ENCODE measurements around the gene ADGRE1.
A peak's percentile ranks its signal among the peaks of the same experiment; 100 is the strongest.

Gene ADGRE1

DNA sequence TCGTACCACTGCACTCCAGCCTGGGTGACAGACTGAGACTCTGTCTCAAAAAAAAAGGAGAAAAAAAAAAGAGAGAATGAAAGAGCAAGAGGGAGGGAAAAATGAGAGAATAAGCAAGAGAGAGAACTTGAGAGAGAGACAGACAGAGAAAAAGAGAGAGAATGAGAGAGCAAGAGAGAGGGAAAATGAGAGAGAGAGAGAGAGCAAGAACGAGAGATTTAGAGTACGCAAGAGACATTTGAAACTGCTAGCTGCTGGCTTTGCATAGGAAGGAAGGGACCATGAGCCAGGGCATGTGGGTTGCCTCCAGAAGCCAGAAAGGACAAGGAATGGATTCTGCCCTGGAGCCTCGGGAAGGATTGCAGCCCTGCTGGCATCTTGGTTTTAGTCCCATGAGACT lies 9.6 kb upstream of the ADGRE1 start:
- no peak for DNase-seq (ENCODE audit: low spot score)

DNA sequence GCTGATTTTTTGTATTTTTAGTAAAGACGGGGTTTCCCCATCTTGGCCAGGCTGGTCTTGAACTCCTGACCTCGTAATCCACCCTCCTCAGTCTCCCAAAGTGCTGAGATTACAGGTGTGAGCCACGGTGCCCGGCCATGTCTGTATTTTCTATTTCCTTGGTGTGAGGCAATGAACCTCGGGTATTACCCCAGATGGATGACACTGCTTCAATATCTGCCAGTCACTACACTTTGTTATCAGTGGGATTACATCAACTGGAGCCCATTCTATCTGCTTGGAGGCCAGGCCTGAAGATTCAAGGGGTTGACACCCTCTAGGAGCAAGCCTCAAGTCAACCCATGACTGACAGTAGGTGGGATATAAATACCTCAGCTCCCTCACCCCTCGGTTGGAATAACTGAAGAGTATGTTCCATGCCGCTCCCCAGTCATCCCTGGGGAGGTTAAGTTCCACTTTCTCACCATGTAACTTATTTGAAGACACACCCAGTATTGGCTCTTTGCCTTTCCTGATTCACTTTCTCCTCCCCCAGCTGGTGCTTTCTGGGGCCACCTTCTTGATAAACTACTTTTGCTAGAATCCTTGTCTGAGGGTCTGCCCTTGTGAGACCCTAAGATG lies 992 bp upstream of the ADGRE1 start:
- no peak for DNase-seq (ENCODE audit: low spot score)

DNA sequence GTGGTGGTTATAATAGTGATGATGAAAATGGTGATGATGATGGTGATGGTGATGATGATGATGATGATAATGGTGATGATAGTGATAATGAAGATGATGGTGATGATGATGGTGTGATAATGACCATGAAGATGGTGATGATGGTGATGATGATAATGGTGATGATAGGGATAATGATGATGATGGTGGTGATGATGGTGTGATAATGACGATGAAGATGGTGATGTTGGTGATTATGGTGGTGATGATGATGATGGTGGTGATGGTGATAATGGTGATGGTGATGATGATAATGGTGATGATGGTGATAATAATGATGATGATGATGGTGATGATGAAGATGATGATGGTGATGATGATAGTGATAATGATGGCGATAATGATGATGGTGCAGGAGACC lies 1.6 kb downstream of the ADGRE1 start:
- DNase-seq (ENCODE audit: low spot score): no peak

DNA sequence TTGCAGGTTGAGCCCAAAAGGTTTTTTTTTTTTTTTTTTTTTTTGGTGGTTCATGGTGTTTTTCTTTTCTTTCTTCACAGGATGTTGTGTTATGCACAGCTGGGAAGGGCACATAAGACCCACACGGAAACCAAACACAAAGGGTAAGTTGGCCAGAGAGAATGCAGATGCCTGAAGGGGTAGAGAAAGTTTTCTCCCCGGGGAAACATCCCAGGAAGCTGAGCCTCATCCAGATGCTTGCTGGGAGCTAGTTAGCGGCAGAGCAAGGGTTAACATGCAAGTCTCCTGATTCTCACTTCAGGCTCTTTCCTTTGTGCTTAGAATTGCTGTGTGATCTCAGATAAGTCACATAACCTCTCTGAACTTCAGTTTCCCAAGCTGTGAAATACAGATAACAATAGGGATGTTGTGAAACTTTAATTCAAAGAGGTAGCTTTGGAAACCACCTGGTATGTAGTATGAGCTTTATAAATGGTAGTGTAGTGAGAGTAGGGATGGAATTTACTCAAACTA lies 3.1 kb downstream of the ADGRE1 start:
- no peak for DNase-seq (ENCODE audit: low spot score)

DNA sequence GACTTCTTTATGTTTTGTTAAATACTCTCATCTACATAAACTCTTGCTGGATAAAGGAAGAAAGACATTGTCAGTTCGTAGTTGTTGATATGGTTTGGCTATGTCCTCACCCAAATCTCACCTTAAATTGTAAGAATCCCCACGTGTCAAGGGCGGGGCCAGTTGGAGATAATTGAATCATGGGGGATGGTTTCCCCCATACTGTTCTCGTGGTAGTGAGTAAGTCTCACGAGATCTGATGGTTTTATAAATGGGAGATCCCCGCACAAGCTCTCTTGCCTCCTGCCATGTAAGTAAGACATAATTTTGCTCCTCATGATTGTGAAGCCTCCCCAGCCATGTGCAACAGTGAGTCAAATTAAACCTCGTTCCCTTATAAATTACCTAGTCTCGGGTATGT lies 3.6 kb downstream of the ADGRE1 start:
- DNase-seq (ENCODE audit: low spot score): no peak

DNA sequence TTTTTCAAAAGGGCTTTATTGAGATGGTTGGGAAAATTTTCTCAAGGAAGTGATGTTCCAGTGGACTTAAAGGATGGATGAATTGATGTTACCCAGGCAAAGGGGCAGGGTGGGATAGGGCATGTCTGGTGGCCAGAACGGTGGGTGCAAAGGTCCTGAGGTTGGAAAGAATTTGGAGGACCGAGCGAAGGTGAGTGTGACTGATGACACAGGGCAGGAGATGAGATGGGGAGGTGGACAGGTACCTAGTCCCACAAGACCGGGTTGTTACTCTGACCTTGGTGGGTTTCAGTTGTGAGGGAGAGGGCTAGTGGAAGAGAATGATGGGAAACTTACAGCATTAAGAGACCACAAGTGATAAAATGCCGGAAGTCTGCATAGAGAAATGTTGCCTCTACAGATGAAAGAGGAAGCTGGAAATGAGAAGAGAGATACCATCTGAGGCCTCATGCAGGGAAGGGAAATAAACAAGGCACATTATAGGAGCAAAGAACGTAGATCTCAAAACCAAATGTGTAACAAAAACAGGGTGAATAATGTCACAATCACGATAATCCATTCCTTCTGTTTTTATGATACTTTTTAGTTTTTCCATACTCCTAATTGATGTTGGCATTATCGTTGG lies 4.5 kb downstream of the ADGRE1 start:
- DNase-seq (ENCODE audit: low spot score): no peak

DNA sequence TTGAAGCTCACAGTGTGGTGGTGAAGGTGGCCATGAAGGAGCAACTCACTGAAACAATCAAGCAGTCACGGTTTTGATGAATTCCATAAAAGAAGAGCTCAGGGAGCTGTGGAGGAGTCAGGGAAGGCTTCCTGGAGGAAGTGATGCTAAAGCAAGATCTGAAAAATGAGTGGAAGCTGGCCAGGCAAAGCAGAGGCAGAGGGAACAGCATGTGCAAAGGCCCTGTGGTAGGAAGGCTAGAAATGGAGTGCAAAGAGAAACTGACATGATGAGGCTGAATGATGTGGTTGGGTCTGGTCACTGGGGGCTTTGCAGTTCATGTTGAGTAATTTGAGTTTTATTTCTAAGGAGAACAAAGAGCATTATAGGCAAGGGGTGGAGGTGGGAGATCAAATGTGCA lies 6.9 kb downstream of the ADGRE1 start:
- no peak for DNase-seq (ENCODE audit: low spot score)

DNA sequence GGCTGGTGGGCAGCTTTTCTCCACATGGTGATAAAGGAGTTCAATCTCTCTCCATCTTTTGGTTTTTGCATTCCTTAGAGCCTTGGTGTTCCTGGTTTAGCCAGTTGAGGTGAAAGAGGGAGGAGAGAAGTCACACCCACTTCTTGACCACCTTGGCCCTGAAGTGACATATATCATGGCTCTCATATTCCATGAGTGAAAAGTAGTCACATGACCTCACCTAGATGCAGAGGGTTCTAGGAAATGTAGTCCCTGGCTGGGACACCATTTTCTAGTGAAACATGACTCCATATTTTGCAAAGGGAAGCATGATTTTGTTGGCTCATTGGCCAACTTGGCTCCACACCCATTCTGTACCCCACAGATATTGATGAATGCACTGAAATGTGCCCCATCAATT lies 16.1 kb downstream of the ADGRE1 start:
- DNase-seq (ENCODE audit: low spot score): no peak

DNA sequence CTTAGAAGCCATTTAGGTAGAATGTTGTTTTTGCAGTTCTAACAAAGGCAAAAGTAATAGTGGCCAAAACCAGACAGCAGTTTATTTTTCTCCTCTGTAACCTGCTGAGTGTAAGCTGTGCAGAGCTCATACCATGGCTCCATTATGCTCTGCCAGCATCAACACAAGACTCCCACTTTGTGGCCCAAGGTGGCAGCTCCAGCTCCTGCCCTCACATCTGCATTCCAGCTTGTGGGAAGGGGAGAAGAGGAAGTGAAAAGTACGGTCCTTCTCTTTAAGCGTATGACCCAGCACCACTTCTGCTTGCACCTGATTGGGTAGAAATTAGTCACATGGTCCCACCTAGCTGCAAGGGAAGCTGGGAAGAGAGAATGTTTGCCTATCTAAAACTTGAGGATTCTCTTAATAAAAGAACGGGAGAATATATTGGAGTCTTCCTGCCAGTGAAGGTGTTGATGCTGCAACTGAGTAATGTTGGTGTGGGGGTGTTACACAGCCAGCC lies 19.2 kb downstream of the ADGRE1 start:
- DNase-seq (ENCODE audit: low spot score): no peak

DNA sequence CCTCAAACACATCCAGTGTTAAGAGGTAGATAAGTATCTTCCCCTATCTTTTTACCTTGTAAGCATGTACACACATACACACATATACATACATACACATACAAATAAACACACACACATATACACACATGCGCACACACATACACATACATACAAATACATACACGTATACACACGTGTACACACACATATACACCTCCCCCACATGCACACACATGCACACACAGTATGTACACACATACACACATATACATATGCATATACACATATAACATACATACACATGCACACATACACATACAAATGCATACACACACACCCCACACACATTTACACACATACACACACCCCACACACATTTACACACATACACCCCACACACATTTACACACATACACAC lies 24.1 kb downstream of the ADGRE1 start:
- no peak for DNase-seq (ENCODE audit: low spot score)

DNA sequence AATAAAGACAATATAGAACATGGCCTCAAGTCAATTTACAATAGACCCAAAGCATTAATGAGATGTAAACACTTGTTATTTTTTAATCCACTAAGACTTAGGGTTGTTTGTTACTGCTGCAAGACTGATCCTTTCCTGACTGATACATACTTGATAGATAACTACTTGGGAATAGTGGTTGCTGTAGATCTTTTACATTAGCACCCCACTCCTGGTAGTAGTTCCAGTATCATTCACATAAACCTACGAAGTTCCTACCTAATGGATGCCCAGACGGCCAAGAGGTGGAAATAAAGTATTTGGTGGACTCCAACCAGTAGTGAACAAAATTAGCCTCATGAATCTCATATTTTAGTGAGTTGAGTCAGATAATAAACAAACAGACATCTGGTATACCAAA lies 26.9 kb downstream of the ADGRE1 start:
- DNase-seq (ENCODE audit: low spot score): no peak

DNA sequence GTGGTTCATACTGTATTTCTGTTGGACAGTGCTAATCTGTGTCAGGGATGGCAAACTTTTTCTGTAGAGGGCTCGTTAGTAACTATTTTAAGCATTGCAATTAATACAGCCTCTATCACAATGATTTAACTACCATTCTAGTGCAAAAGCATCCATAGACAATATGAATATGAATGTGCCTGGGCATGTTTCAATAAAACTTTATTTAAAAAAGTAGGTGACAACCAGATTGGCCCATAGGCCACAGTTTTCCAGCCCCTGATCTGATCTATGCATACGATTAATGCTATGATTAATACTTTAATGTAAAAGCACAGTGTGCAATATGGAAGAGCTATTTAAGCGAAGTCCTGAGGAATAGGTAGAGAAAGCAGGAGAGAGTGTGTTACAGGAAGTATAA lies 29.6 kb downstream of the ADGRE1 start:
- DNase-seq (ENCODE audit: low spot score): no peak

DNA sequence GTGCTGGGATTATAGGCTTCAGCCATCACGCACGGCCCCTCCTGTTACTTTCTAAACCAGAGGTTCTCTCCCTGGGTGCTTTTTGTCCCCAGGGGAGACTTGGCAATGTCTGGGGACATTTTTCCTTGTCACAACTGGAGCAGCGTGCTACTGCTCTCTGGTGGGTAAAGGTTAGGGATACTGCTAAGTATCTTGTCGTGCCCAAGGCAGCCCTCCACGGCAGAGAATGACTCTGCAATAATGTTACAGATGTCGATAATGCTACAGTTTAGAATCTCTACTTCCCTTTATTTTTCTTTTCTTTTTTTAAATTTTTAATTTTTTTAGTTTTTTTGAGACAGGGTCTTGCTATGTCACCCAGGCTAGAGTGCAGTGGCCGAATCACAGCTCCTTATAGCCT lies 38.0 kb downstream of the ADGRE1 start:
- no peak for DNase-seq (ENCODE audit: low spot score)

DNA sequence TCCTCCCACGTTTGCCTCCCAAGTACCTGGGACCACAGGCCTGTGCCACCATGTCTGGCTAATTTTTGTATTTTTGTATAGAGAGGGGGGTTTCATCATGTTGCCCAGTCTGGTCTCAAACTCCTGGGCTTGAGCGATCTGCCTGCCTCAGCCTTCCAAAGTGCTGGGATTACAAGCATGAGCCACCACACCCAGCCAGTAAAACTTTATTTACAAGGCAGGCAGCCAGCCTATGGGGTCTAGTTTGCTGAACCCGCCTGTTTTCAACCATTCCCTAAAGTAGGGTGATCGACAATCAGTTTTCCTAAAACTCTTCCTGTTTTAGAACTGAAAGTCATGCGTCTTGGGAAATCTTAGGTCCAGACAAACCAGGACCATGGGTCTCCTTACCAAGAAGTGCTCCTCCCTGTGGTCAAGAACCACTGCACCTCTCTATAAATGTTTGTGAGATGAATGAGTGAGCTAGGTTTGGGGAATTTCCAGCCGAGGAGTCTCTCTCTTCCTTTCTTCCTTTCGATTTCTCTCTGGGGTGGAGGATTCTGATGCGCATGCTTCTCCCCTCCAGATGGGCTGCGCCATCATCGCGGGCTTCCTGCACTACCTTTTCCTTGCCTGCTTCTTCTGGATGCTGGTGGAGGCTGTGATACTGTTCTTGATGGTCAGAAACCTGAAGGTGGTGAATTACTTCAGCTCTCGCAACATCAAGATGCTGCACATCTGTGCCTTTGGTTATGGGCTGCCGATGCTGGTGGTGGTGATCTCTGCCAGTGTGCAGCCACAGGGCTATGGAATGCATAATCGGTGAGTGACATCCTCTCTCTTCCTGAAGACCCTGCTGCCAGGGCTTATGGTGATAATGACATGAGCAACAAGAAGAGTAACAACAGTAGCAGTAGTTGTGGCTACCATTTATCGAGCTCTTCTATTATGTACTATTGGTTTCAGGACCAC lies 38.7 kb downstream of the ADGRE1 start:
- no peak for DNase-seq (ENCODE audit: low spot score)

DNA sequence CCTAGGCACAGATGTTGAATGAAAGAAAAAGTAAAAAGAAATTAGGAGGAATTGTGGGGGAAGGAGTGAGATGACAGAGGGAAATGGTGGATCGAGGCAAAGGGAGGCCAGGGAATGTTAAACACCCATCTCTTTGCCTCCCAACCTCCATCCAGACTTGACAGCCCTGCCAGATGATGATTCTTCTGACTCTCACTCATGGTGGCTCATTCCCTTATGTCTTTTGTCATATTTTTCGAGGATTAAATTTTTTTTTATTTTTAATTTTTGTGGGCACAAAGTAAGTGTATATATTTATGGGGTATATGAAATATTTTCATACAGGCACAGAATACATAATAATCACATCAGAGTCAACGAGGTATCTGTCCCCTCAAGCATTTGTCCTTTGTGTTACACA lies 42.8 kb downstream of the ADGRE1 start:
- no peak for DNase-seq (ENCODE audit: low spot score)

DNA sequence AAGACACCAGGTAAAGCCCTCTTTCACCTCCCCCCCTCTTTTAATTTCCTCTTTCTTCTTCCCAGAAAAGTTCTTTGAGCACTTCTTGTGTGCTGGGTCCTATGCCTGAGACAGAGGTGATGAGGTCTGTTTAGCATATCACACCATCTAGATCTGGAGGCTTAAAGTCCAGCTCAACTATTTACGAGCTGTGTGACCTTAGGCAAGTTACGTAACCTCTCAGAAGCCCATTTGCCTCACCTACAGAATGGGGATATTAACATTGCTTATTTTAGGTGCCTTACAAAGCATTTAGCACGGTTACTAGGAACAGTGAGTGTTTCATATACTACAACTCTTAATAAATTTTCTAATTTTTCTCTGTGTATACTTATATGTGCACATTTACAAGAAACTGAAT lies 47.7 kb downstream of the ADGRE1 start:
- DNase-seq (ENCODE audit: low spot score): no peak

DNA sequence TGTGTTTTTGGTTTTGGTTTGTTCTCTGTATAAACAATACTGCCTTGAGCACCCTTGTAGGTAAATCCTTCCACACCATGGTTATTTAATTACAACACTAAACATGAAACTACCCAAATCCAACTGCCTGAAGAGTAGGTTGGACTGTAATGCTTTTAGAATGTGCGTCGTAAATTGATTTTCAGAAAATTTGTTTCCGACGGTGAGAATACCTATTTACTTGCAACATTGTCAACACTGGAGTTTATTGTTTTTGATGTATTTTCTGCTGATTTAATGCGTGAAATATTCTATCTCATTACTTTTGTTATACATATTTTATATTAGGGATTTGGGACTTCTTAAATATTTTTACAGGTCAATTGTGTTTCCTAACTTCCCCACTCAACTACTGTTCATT lies 48.2 kb downstream of the ADGRE1 start:
- no peak for DNase-seq (ENCODE audit: low spot score)

DNA sequence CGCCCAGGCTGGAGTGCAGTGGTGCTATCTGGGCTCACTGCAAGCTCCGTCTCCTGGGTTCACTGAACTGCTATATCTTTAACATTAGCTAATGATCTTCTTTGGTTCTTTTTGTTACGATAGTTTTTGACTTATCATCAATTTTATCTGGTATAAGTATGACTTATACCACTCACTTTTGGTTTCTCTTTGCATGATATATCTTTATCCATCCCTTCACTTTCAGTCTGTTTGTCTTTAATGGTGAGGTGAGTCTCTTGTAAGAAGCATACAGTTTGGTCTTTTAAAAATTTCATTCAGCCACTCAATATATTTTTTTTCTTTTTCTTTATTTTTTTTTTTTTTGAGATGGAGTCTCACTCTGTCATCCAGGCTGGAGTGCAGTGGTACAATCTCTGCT lies 58.4 kb downstream of the ADGRE1 start:
- no peak for DNase-seq (ENCODE audit: low spot score)

DNA sequence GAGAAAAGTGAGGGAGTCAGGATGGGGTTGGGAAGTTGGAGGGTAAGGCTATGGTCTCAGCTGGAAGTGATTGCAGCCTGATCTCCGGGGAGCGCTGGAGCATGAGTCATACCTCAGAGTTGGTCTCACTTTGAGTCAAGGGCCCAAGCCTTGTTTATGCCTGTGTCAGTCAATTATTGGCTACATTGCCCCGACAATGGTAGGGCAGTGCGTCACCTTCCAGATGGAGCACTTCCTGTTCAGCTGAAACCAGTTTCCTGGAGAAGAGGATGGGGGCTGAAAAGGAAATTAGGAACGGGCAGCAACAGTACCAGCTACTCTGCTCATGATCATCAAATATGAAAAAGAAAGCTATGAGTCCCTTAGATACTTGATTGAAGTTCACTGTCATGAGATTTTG lies 60.4 kb downstream of the ADGRE1 start:
- peak; percentile 22 for DNase-seq (ENCODE audit: low spot score)

DNA sequence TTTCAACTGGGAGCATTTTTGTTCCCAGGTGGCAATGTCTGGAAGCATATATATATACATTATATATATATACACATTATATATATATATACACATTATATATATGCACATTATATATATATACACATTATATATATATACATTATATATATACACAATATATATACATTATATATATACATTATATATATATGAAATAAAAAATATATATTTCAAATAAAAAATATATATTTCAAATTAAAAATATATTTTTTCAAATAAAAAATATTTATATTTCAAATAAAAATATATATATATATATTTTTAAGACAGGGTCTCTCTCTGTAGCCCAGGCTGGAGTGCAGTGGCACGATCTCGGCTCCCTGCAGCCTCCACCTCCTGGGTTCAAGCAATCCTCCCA lies 61.5 kb downstream of the ADGRE1 start:
- DNase-seq (ENCODE audit: low spot score): no peak

DNA sequence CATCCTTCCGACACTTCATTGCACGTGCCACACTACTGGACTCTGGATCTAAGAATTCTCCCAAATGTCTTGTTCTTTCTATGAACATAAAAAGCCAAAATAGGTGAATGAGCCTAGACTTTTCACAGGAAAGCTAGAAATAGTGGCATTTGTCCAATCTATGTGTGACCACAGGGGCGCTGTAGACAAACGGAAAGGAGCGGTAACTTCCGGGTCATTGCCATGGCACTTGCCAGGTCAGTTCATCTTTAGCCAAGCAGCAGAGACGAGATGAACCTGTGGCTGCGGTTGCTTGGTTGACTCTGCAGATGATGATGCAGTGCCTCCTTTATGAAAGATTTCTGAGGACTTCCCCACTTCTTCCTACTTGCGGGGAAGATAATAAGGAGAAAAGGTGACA lies 65.6 kb downstream of the ADGRE1 start:
- DNase-seq (ENCODE audit: low spot score): no peak

DNA sequence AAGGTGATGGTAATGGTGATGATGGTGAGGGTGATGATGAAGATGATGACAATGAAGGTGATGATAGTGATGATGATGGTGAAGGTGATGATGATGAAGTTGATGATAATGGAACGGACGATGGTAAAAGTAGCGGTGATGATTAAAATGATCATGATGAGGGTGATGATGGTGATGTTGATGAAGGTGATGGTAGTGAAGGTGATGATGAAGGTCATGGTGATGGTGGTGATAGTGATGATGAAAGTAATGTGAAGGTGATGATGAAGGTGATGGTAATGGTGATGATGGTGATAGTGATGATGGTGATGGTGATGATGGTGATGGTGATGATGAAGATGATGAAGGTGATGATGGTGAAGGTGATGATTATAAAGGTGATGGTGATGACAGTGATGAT lies 67.7 kb downstream of the ADGRE1 start:
- no peak for DNase-seq (ENCODE audit: low spot score)

DNA sequence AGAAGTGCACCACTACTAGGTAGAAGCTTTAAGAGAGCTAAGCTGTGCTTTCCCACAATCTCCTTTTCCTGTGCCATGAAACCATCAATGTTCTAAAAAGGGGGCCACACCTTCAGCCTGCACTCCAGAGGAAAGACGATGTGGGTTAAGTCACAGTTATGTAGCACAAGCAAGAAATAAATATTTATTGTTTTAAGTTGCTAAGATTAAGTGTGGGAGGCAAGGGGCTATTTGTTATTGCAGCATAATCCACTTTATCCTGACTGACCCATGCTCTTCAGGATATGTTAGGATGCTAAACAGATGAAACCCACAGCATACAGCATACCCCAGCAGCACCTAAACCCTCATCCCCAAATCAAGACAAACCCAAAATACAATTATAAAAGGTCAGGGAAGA lies 69.2 kb downstream of the ADGRE1 start:
- no peak for DNase-seq (ENCODE audit: low spot score)

Data from AG08395 (cell line).